HG03565 (cell line): Measurements from ENCODE around the gene RALGDS.

Source experiments
- ATAC-seq: cut with Tn5 transposase; IDR thresholded peaks from one replicate; pipeline ENCODE4 v1.9.1; 2021; ENCODE audit warnings: mild to moderate bottlenecking, moderate library complexity; ENCODE audit not compliant: unreplicated experiment

The RALGDS gene

GRCh38 chr9:133055788-133056420, 65.1 kb downstream of the RALGDS start:
- no peak for ATAC-seq

GRCh38 chr9:133054966-133055365, 66.1 kb downstream of the RALGDS start:
- no peak for ATAC-seq

DNA sequence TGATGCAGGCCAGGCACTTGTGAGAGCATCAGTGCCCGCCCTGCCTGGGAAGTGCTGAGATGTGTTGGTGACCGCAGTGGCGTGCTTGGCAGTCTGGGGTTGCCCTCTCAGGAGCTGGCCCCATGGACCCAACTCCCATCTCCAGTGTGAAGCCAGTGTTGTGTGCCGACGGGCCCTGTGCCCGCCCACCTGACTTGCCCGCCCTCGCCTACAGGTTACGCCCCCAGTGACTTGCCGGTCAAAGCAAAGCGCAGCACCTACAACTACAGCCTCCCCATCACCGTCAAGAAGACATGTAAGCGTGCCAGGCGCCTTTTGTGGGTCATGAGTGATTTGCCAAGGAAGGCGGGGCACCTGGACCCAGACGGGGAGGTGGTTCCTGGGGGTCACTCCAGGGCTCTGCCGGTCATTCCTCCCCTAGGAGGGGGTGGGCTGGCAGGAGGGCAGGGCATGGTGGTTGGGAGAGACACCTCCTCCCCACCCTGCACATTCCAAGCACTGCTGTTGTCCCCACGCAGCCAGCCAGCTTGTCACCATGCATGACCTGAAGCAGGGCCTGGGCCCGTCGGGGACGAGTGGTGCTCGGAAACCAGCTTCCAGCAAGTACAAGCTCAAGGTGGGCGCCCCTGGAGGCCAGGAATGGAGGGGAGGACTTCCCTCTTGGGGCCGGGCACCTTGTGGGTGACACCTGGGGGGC, 66.7 kb downstream of the RALGDS start:
- no peak for ATAC-seq

DNA sequence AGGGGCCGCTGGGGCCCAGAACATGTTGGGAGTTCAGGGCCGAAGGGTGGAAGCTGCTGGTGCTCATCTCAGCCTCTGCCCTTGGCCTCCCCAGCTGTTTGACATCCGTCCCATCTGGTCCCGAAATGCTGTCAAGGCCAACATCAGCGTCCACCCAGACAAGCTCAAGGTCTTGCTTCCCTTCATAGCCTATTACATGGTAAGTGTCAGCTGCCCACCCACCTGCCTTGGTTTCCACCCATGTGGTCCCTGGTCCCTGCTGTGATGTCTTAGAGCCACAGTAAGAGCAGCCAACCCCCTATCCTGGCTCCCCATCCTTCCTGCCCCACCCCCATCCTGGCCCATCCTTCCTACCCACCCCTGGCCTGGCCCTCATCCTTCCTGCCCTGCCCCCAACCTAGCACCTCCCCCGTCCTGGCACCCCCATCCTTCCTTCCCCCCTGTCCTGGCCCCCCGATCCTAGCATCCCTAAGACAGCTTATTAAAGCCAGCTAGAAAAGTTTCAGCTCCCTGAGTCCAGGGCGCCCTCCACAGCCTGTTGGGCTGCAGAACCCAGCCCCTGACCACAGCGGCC, 69.0 kb downstream of the RALGDS start:
- no peak for ATAC-seq

DNA sequence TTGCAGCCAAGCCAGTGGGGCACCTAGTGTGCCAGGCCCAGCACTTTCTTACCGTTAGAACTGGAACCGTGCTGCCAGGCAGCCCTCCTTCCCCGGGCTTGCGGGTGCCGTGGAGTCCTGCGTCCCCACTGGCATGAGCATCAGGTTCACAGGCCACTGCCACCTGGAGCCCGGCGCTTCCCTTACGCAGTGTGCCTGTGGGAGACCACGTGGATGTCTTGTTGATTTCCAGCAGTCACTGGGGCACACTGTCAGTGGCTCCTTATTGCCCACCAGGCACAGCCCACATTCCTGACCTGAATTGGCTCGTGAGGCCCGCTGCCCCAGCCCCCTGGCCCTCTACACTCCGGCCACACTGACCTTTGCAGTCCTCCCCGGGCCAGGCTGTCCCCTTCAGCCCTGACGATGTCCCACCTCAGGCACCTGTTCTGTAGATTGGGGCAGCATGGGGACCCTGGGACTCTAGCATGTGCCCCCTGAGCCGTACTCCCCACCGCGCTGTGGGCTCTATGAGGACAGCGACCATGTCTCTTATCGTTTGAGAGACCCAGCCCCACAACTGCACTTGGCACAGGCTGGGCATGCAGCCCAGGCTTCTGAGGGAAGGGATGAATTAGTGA, 69.6 kb downstream of the RALGDS start:
- no peak for ATAC-seq

- no peak for ATAC-seq
Observed at GRCh38 chr9:133050781-133051180, 70.3 kb downstream of the RALGDS start.

- ATAC-seq, result no peak
Observed at GRCh38 chr9:133050142-133050541, 70.9 kb downstream of the RALGDS start.

DNA sequence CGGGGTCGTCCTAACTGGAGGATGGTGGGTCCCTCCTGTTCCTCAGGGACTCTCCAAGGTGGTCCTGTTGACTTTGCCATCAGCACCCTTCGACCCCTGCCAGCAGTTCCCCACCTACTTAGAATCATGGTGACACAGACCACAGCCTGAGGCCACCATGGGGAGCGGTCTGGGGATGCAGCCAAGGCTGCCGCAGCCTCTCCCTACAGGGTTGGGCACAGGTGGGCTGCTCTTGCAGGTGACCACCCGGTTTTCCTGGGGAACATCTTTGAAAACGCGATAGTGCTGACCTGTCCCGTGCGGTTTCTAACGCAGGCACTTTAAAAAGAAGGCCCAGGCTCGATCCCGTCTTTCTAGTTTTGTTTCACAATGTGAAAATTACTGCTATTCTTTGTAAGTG, 72.0 kb downstream of the RALGDS start:
- ATAC-seq, result no peak

- ATAC-seq, result no peak
Observed at GRCh38 chr9:133048595-133048994, 72.4 kb downstream of the RALGDS start.
